Neural progenitor cell (in vitro differentiated cells): ENCODE data around the gene EMSY. TPM values are rescaled to one million over a fixed set of nuclear protein-coding genes. Genes with fewer than 3 reads are reported as not detected.

Source experiments
- DNase-seq: peaks from one replicate; pipeline ENCODE4 v3.0.0-alpha.2; 2016; ENCODE audit warnings: low spot score
- H2AFZ ChIP-seq: fragments of 200-600 bp; sonication (generic); replicated peaks from 2 replicates; pipeline ENCODE4 v1.6.1; 2016; ENCODE audit warnings: antibody characterized with exemption
- H3F3A ChIP-seq: fragments of 200-600 bp; sonication (generic); 2 replicates; pipeline ENCODE4 v1.6.1; 2016; ENCODE audit warnings: antibody characterized with exemption, low read depth
- H3K27ac ChIP-seq: fragments of 200-600 bp; sonication (generic); 2 replicates; pipeline ENCODE4 v1.5.1; 2016; ENCODE audit warnings: mild to moderate bottlenecking
- H3K27me3 ChIP-seq: fragments of 200-600 bp; sonication (generic); 2 replicates; pipeline ENCODE4 v1.6.1; 2016; ENCODE audit warnings: mild to moderate bottlenecking, moderate library complexity
- H3K36me3 ChIP-seq: fragments of 200-600 bp; sonication (generic); 2 replicates; pipeline ENCODE4 v1.5.1; 2016
- H3K4me1 ChIP-seq: fragments of 200-600 bp; sonication (generic); 2 replicates; pipeline ENCODE4 v1.6.1; 2016; ENCODE audit warnings: mixed run types
- H3K4me2 ChIP-seq: fragments of 200-600 bp; sonication (generic); 2 replicates; pipeline ENCODE4 v1.6.1; 2016
- H3K4me3 ChIP-seq: fragments of 200-600 bp; sonication (generic); 2 replicates; pipeline ENCODE4 v1.5.1; 2016
- H3K79me2 ChIP-seq: fragments of 200-600 bp; sonication (generic); 2 replicates; pipeline ENCODE4 v1.6.1; 2016; ENCODE audit warnings: low read depth
- H3K9ac ChIP-seq: fragments of 200-600 bp; sonication (generic); 2 replicates; pipeline ENCODE4 v1.6.1; 2016
- H3K9me3 ChIP-seq: fragments of 200-600 bp; sonication (generic); 2 replicates; pipeline ENCODE4 v1.5.1; 2016; ENCODE audit warnings: low read depth
- H4K20me1 ChIP-seq: fragments of 200-600 bp; sonication (generic); 2 replicates; pipeline ENCODE4 v1.6.1; 2016; ENCODE audit warnings: low read depth
- H3K27ac Mint-ChIP-seq: 3 replicates; pipeline ENCODE4 v1.8.0; 2021; ENCODE audit warnings: mixed read lengths
- H3K27me3 Mint-ChIP-seq: 2 replicates; pipeline ENCODE4 v1.8.0; 2022; ENCODE audit warnings: low read depth, mild to moderate bottlenecking, inconsistent platforms, moderate library complexity, mixed read lengths; ENCODE audit not compliant: insufficient read depth
- H3K36me3 Mint-ChIP-seq: 3 replicates; pipeline ENCODE4 v1.8.0; 2021; ENCODE audit warnings: mixed read lengths
- H3K4me1 Mint-ChIP-seq: 3 replicates; pipeline ENCODE4 v1.8.0; 2021; ENCODE audit warnings: mixed read lengths
- H3K4me3 Mint-ChIP-seq: 3 replicates; pipeline ENCODE4 v1.8.0; 2021; ENCODE audit warnings: mild to moderate bottlenecking, moderate library complexity, mixed read lengths
- H3K9me3 Mint-ChIP-seq: 3 replicates; pipeline ENCODE4 v1.8.0; 2020; ENCODE audit warnings: mixed read lengths
- EZH2 ChIP-seq: fragments of 200-600 bp; sonication (generic); IDR thresholded peaks from 2 replicates; pipeline ENCODE4 v1.6.1; 2017; ENCODE audit warnings: antibody characterized with exemption, mild to moderate bottlenecking, moderate library complexity
- EZH2phosphoT487 ChIP-seq: fragments of 200-600 bp; sonication (generic); IDR thresholded peaks from 2 replicates; pipeline ENCODE4 v1.6.1; 2017; ENCODE audit warnings: antibody characterized with exemption
- total RNA-seq: library from RNA; depleted of rRNA; stranded (reverse); fragments of >200 nt; gene quantifications from 2 replicates; pipeline ENCODE4 v1.2.3, GENCODE V29; 2015; ENCODE audit warnings: low replicate concordance
- TF ChIP-seq, protein P1 (sequence below): fragments of 200-600 bp; sonication (generic); IDR thresholded peaks from 2 replicates; pipeline ENCODE4 v1.5.1; 2017; ENCODE audit warnings: antibody characterized with exemption, mild to moderate bottlenecking

EMSY gene
- total RNA-seq, 1 donor from 2014 or later, result 92.0 TPM

DNA sequence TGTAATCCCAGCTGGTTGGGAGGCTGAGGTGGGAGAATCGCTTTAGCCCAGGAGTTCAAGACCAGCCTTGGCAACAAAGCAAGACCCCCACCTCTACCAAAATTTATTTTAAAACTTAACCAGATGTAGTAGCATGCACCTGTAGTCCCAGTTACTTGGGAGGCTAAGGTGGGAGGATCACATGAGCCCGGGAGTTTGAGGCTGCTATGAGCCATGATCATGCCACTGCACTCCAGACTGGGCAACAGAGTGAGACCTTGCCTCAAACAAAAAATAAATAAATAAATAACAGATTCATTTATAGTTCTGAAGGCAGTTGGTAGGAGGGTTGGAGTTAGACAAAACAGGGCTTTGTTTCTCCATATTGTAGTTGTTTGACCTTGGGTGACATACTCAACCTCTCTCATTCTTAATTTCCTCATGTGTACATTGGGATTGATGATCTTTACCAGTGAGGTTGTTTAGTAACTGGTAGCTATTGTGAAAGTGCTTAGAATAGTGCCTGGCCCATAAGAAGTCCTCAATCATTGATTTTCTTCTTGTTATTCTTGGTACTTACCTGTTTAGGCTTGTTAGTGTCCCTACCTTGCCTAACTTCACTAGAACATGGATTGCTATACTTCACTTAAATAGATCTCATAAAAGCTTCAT, 79.1 kb downstream of the EMSY start:
- peaks cover 41% of the 10 kb centered on the region for H3K36me3 ChIP-seq
- H3F3A ChIP-seq, result no peaks in the 10 kb centered on the region
- DNase-seq, result no peak
- no peak overlapping the region for H2AFZ ChIP-seq
- H3K4me2 ChIP-seq, result no peak overlapping the region
- H3K27me3 ChIP-seq, result no peaks in the 10 kb centered on the region
- Mint-ChIP-seq H3K27me3 (no peaks in the 10 kb centered on the region), H3K4me1 (no peaks in the 10 kb centered on the region), H3K27ac (no peak overlapping the region), H3K36me3 (peaks cover 24% of the 10 kb centered on the region), H3K4me3 (no peak overlapping the region), H3K9me3 (no peaks in the 10 kb centered on the region)
- H3K27ac ChIP-seq, result no peak overlapping the region
- no peak overlapping the region for H3K9ac ChIP-seq
- no peaks in the 10 kb centered on the region for H3K4me1 ChIP-seq
- no peaks in the 10 kb centered on the region for H3K9me3 ChIP-seq
- H3K4me3 ChIP-seq, result no peak overlapping the region
- TF ChIP-seq EZH2phosphoT487, result no peak
- TF ChIP-seq, protein P1, sequence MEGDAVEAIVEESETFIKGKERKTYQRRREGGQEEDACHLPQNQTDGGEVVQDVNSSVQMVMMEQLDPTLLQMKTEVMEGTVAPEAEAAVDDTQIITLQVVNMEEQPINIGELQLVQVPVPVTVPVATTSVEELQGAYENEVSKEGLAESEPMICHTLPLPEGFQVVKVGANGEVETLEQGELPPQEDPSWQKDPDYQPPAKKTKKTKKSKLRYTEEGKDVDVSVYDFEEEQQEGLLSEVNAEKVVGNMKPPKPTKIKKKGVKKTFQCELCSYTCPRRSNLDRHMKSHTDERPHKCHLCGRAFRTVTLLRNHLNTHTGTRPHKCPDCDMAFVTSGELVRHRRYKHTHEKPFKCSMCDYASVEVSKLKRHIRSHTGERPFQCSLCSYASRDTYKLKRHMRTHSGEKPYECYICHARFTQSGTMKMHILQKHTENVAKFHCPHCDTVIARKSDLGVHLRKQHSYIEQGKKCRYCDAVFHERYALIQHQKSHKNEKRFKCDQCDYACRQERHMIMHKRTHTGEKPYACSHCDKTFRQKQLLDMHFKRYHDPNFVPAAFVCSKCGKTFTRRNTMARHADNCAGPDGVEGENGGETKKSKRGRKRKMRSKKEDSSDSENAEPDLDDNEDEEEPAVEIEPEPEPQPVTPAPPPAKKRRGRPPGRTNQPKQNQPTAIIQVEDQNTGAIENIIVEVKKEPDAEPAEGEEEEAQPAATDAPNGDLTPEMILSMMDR, result no peak
- no peak for TF ChIP-seq EZH2
- no peaks in the 10 kb centered on the region for H4K20me1 ChIP-seq
- no peaks in the 10 kb centered on the region for H3K79me2 ChIP-seq

DNA sequence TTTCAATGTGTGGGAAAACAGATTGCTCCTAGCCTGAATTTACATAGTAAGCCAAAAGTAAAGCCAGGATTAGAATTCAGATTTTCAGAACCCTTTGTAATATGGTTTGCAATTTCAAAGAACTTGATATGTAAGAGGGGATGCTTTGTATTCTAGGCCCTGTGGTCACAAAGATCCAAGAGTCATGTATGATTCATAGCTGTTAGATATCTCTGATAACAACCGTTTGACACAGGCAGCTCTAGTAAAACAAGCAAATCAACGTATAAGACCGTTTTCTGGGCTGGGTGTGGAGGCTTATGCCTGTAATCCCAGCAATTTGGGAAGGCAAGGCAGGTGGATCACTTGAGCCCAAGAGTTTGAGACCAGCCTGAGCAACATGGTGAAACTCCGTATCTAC, 79.6 kb downstream of the EMSY start:
- no peaks in the 10 kb centered on the region for H3K9me3 Mint-ChIP-seq
- Histone ChIP-seq H3F3A (no peaks in the 10 kb centered on the region), H3K79me2 (no peaks in the 10 kb centered on the region), H3K36me3 (peaks cover 42% of the 10 kb centered on the region), H4K20me1 (no peaks in the 10 kb centered on the region), H3K4me2 (no peak overlapping the region), H3K9me3 (no peaks in the 10 kb centered on the region), H3K4me1 (no peaks in the 10 kb centered on the region), H3K9ac (no peak overlapping the region), H2AFZ (no peak overlapping the region), H3K27ac (no peak overlapping the region), H3K27me3 (no peaks in the 10 kb centered on the region), H3K4me3 (no peak overlapping the region)
- no peak for DNase-seq
- TF ChIP-seq EZH2phosphoT487 (no peak), EZH2 (no peak)
- TF ChIP-seq, protein P1, result no peak
- no peak overlapping the region for H3K27ac Mint-ChIP-seq
- no peaks in the 10 kb centered on the region for H3K27me3 Mint-ChIP-seq
- peaks cover 26% of the 10 kb centered on the region for H3K36me3 Mint-ChIP-seq
- no peaks in the 10 kb centered on the region for H3K4me1 Mint-ChIP-seq
- no peak overlapping the region for H3K4me3 Mint-ChIP-seq

DNA sequence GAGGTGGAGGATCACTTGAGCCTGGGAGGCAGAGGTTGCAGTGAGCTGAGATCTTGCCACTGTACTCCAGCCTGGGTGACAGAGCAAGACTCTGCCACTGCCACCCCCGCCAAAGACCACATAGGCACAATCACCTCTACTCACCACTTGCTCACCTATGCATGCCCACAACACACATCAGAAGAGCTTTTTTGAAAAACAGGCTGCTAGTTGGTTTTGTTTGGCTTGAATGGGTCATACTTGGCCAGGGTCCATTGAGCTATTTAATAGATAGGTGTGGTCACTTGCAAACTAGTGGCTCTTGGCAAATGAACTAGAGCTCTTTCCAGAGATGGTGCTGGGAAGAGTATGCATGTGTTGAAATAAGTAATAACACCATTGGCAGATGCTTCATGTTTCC, 80.1 kb downstream of the EMSY start:
- Histone ChIP-seq H3K27ac (no peak overlapping the region), H3K27me3 (no peaks in the 10 kb centered on the region), H3K4me3 (no peak overlapping the region), H3F3A (no peaks in the 10 kb centered on the region), H3K9ac (no peak overlapping the region), H3K36me3 (peaks cover 44% of the 10 kb centered on the region), H3K79me2 (no peaks in the 10 kb centered on the region), H3K4me2 (no peak overlapping the region), H2AFZ (no peak overlapping the region), H3K9me3 (no peaks in the 10 kb centered on the region), H4K20me1 (no peaks in the 10 kb centered on the region), H3K4me1 (no peaks in the 10 kb centered on the region)
- Mint-ChIP-seq H3K27me3 (no peaks in the 10 kb centered on the region), H3K36me3 (peaks cover 28% of the 10 kb centered on the region), H3K9me3 (no peaks in the 10 kb centered on the region), H3K4me3 (no peak overlapping the region), H3K27ac (no peak overlapping the region), H3K4me1 (no peaks in the 10 kb centered on the region)
- no peak for DNase-seq
- TF ChIP-seq EZH2phosphoT487 (no peak), EZH2 (no peak)
- TF ChIP-seq, protein P1, result no peak
